GM19372 (cell line): ENCODE measurements around the gene TRMT2B.
A peak's percentile ranks its signal among the peaks of the same experiment; 100 is the strongest.
"Not testable (repeated sequence)": the region's sequence is repeated elsewhere in the genome, so short reads cannot be mapped to it uniquely, and the experiment has no call there.

ENCODE experiments used
- ATAC-seq: cut with Tn5 transposase; IDR thresholded peaks from one replicate; pipeline ENCODE4 v1.9.1; 2021; ENCODE audit warnings: mild to moderate bottlenecking, low read depth, moderate library complexity; ENCODE audit not compliant: unreplicated experiment

Gene TRMT2B

DNA sequence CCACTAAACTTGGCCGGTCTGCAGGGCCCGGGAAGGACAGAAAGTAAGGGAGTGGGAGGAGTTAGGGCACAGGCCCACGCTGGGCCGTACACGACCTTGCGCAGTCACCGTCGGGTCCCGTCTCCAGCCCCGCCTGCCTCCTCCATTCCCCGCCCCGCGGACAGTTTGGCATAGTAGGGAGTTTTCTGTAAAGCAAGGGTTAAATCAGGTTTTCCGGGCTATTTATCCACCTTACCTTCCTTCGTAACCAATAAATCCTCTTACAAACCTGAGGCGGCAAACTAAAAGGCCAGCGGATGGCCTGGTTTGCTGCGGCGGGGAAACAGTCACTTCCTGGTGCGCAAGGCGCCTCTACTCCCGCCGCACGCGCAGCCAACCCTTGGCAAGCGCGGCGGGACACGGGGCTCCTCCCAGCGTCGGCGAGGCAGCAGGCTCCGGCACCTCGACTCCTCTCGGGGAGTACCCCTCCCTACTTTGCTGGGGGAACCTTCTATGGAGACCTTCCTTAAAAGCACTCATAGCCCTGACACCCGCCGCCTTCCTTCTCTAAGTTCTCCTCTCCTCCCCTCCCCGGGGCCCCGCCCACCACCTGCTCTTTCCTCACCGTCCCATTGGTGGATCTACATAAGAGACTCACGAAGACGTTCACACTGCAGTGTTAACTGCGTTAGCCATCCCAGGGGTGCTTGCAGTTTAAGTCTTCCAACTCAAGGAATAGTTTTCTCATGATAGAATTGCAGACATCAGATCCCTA, at the start of gene TRMT2B:
TSS of gene TRMT2B (minus strand) at position 563 of the 754 bp plus-strand sequence. CDS start 9,822 bp downstream, outside the sequence.
- ATAC-seq, result peak; percentile 88

GRCh38 chrX:101097546-101098453, 45.9 kb upstream of the TRMT2B start, which contains the start of gene CENPI:
CENPI (plus strand) TSS chrX:101098204; CDS start chrX:101101071, 2,867 bp downstream.
- peak; percentile 98 for ATAC-seq

GRCh38 chrX:101091817-101092216, 39.9 kb upstream of the TRMT2B start:
- ATAC-seq, result no peak

DNA sequence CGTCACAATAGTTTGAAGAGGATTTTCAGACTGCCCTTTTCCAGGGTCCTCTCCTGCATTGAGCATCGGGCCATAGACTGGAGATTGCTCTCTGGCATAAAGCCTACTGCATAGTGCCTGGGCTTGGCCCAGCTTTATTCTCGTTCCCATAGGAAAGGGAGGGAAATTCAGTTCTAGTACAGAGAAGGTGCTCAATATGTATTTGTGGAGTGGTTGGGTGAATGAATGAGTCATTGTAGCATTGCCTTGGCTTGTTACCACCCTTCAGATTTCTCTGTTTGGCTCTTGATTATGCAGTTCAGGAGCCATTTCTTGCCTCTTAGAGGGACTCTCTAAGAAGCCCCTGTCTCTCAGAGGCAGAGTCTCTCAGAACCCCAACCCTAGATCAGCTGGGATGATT, 29.3 kb upstream of the TRMT2B start:
- ATAC-seq, result no peak

- ATAC-seq, result no peak
Measured at GRCh38 chrX:101080326-101081124, 28.6 kb upstream of the TRMT2B start.

DNA sequence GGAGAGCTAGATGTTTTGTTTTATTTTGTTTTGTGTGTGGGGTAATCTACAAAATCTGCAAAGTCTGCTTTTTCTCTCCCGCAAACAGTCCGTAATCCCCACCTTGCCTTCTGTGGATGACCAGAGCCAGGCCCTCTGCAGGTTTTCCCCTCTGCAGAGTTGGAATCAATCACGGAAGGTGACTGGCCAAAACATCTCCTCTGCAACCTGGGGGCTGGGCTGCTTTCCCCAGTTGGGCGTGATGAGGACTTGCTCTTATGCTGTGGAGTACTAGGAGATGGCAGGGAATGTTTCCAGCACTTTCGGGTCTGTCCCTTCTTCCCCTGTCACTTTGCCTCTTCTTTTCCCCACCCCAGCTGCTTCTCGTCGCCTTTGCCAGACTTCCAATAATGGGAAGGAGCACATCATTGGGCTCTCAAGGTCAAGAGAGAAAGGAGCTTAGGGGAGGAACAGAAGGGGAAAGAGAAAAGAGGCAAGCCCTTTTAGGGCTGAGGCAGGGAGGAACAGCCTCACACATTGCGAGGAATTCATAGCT, 27.9 kb upstream of the TRMT2B start:
- no peak for ATAC-seq

DNA sequence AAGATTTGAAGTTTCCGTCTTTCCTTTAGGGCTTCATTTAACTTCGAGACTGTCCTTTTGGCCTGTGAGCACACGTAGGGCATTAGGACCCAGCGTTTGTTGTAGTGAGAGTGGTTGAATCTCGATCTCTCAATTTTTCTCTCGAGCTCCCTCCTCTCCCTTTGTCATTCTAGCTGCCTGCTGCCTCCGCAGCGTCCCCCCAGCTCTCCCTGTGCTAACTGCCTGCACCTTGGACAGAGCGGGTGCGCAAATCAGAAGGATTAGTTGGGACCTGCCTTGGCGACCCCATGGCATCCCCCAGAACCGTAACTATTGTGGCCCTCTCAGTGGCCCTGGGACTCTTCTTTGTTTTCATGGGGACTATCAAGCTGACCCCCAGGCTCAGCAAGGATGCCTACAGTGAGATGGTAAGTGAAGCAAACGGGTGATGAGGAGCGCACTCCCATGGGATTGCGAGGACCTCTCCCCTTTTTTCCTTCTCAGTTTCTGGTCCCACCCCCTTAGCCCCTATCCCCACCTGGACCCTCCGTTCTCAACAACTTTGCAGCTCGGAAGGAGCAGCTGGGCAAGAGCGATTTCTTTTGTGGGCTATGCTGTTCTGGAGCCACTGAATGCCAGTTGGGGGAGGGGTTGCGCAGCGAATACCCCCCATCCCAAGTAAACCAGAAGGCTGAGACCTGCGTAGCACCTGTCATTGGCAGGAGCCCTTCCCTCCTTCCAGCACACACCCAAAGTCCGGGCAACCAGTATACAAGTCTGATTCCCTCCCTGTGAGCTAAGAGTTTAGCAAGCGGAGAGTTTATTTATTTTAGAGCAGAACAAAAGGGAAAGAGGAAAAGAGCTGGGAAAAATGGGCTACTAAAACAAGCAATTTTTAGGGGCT, 27.0 kb upstream of the TRMT2B start, which contains the start of gene TMEM35A:
TSS of gene TMEM35A (plus strand) at position 164 of the 883 bp plus-strand sequence. CDS start at position 288, 124 bp downstream.
- no peak for ATAC-seq

- no peak for ATAC-seq
Measured at GRCh38 chrX:101071582-101071981, 19.7 kb upstream of the TRMT2B start.

- ATAC-seq, result no peak
Measured at GRCh38 chrX:101062176-101062575, 10.3 kb upstream of the TRMT2B start.

DNA sequence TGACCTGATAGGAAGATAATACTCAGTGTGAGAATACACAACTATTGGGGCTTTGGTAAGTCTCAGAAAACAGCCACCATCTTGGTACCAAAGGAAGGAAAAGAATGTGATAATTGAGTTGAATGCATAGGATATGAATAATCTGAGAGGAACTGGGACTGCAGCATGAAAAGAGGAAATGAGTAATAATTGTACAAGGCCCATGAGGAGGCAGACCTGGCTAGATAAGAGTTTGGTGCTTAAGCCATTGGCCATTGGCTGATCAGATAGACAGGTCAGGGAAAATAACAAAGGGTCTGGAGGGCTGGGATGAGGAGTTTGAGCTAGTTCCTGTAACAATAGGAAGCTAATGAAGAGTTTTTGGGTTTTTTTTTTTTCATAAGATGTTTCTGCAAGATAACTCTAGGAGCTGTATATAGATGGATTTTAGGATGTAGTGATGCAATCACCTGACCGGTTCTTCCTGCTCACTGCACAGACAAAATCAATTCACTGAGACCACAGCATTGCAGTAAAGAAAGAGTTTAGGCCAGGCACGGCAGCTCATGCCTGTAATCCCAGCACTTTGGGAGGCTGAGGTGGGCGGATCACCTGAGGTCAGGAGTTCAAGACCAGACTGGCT, 5.3 kb upstream of the TRMT2B start:
- ATAC-seq, result peak; percentile 80

GRCh38 chrX:101056551-101056950, 4.6 kb upstream of the TRMT2B start:
- ATAC-seq, result not testable (repeated sequence)

- ATAC-seq, result peak; percentile 7
Measured at GRCh38 chrX:101051153-101051548, 760 bp downstream of the TRMT2B start.

- ATAC-seq, result no peak
Measured at GRCh38 chrX:101040197-101040596, 11.7 kb downstream of the TRMT2B start.

GRCh38 chrX:101037231-101037630, 14.7 kb downstream of the TRMT2B start:
- ATAC-seq, result no peak

- no peak for ATAC-seq
Measured at GRCh38 chrX:101029665-101030064, 22.2 kb downstream of the TRMT2B start.

- no peak for ATAC-seq
Measured at GRCh38 chrX:101028562-101028961, 23.3 kb downstream of the TRMT2B start.

DNA sequence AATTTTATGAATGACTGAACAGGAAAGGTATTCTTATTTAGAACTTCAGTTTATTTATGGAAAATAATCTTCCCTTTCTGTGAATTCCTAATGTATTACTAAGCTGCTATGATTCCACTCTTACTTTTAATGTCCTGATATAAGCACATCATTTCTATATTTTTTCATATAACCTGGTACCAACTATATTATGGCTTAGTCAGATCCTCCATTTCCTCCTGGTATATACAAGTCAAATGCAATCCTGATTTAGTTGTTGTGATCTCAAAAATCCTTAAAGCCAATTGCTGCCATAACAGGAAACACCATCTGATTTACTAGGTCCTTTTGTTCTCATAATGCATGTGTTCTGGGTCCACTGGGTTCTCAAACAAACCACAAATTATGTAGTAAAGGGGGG, 26.8 kb downstream of the TRMT2B start:
- no peak for ATAC-seq

- ATAC-seq, result no peak
Measured at GRCh38 chrX:101022020-101022419, 29.9 kb downstream of the TRMT2B start.

- not testable (repeated sequence) for ATAC-seq
Measured at GRCh38 chrX:101012031-101012430, 39.9 kb downstream of the TRMT2B start.
